Posterior cingulate gyrus (tissue), 11 donors: ENCODE results near the gene KCNIP3.
"Not testable (repeated sequence)": the region's sequence is repeated elsewhere in the genome, so short reads cannot be mapped to it uniquely, and the experiment has no call there.

Source experiments
- DNase-seq, 10 donors: peaks; one replicate each; pipeline versions ENCODE4 v3.0.0 to v3.0.0-alpha.2; 2020 to 2021; ENCODE audit warnings: mixed read lengths in 3 of 10
- intact Hi-C: fragments of 100-400 bp; cut with DNase I; formaldehyde crosslinking; loops from one replicate; pipeline ENCODE4 v1.15.1; 2023

The KCNIP3 gene

DNA sequence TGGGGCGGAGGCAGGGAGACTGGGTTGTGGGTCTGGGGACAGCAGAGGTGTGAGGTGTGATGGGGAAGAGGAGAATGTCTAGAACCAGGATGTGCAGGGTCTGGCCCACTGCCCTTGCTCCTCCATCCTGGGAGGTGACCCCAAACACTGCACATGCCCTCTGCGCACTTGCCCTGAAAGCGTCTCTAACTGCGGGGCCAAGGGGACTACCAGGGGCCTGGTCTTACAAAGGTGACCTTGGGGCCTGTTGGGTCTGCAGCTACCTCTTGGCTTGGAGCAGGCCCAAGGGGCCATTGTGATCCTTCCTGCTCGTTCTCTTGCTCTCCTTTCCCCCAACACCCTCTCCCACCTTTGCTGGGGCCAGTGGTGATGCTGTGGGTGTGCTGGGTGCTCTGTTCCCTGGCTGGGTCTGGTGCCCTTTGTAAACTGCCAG, 57.3 kb downstream of the KCNIP3 start:
- peak in 2 of 10 donors; percentile 49 to 67 for DNase-seq
- intact Hi-C loops: no loop called here

DNA sequence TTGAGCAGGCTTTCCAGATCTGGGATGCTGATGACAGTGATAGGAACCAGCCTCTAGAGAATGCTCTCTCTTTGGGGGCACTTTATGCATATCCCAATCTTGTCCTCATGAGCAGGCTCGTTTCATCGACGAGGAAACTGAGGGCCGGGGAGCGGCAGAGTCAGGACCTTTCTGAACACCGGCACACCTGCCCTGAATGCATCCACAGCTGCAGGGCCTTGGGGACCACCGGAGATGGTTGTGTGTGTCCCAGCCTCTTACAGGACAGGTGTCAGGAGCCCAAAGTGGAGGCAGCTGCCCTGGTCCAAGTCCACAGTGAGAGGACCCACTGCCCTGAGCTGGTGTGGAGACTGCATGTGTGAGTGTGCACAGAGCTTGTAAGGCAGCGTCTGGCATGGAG, 57.8 kb downstream of the KCNIP3 start:
- DNase-seq: peak in 2 of 10 donors; percentile 30 to 77
- intact Hi-C loops: no loop called here

DNA sequence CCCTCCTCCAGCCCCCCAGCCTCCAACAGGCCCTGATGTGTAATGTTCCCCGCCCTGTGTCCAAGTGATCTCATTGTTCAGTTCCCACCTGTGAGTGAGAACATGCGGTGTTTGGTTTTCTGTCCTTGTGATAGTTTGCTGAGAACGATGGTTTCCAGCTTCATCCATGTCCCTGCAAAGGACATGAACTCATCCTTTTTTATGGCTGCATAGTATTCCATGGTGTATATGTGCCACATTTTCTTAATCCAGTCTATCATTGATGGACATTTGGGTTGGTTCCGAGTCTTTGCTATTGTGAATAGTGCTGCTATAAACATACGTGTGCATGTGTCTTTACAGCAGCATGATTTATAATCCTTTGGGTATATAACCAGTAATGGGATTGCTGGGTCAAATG, 58.3 kb downstream of the KCNIP3 start:
- intact Hi-C loops: not testable (repeated sequence)
- DNase-seq: peak in 1 of 10 donors; percentile 58

DNA sequence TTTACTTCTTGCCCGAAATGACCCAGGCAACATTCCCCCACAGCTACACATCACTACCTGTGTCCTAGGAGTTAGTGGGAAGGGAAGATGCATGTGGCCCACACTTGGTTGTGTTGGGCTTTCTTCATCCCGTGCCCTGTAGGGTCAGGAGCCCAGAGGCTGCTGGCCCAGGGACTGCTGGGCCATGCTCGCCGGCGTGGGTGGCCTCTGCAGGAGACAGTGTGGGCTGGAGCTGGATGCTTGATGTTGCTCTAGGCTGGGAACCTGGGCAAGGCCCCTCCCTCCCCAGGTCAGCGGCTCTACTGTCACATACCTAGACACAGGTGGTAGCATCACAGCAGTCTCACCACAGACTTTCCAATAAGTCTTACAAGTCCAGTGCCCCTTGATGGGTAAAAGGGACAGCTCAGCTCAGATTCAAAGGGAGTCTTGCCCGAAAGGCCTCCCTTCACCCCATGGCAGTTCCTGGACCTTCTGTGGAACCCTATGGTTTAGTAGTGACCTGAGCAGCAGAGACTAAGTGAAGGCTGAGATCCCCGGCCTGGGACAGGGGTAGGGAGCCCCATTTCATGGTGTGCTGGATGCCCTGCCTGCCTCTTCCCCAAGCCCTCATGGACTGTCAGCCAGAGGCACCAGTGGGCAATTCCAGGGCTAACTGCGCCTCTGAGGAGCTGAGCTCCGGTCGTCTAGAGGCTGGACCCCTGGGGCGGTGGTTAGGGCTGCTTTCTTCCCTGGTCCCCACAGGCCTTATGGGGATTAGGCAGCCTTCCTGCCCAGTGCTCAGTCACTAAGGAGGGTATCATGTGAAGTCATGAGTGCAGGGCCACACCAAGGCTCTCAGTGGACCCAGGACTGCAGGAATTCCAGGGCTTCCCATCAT, 59.9 kb downstream of the KCNIP3 start:
- DNase-seq: peak in 2 of 10 donors; percentile 49 to 64
- intact Hi-C loops: no loop called here

DNA sequence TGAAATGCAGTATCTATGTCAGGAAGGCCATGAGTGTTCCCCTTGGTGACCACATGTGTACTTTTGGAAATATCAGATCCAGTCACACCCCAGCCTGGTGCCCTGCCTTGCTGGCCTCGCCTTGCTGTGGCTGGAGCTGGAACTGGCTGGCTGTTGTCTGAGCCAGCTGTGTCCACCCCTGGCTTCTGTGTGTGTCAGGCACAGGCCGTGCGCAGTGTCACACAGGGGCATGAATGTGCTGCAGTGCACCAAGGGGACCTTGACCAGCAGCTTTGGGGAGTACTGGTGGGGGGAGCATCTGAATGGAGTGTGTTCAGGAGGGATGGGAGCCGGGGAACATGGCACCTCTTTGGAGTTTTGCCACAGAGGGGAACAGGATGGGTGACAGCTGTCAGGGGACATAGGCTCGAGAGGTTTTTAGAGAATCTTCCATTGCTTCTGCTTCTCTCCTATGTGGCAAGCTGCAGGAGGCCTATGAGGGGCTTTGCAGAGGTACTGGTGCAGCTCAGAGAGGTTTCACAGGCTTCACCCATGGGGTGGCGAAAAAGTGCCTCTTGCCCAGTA, 60.7 kb downstream of the KCNIP3 start:
- peak in 2 of 10 donors; percentile 54 to 66 for DNase-seq
- intact Hi-C loops: no loop called here

DNA sequence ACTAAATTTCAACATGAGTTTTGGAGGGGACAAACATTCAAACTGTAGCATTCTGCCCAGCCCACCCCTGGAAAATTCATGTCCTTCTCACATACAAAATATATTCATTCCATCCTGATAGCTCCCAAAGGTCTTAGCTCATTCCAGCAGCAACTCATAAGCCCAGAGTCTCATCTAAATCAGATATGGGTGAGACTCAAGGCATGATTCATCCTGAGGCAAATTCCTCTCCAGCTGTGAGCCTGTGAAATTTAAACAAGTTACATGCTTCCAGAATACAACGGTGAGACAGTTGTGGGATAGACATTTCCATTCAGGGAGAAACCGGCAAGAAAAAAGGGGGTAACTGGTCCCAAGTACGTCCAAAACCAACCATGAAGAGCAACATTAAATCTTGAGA, 61.9 kb downstream of the KCNIP3 start:
- no peak for DNase-seq
- intact Hi-C loops: no loop called here

DNA sequence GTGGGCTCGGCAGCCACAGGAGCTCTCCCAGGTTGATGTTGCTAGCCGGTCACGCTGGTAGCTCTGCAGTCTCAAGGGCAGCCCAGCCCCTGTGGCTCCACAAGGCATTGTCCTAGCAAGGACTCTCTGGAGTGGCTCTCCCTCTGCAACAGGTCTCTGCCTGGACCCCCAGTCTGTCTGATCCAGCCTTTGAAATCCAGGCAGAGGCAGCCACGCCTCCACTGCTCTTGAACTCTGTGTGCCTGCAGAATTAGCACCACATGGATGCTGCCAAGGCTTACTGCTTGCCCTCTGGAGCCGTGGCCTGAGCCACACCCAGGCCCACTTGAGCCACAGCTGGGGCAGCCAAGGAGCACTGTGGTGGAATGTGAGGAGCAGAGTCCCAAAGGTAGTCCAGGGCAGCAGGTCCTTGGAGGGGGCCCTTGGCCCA, 62.4 kb downstream of the KCNIP3 start:
- intact Hi-C loops: no loop called here
- peak in 2 of 10 donors; percentile 43 to 70 for DNase-seq

DNA sequence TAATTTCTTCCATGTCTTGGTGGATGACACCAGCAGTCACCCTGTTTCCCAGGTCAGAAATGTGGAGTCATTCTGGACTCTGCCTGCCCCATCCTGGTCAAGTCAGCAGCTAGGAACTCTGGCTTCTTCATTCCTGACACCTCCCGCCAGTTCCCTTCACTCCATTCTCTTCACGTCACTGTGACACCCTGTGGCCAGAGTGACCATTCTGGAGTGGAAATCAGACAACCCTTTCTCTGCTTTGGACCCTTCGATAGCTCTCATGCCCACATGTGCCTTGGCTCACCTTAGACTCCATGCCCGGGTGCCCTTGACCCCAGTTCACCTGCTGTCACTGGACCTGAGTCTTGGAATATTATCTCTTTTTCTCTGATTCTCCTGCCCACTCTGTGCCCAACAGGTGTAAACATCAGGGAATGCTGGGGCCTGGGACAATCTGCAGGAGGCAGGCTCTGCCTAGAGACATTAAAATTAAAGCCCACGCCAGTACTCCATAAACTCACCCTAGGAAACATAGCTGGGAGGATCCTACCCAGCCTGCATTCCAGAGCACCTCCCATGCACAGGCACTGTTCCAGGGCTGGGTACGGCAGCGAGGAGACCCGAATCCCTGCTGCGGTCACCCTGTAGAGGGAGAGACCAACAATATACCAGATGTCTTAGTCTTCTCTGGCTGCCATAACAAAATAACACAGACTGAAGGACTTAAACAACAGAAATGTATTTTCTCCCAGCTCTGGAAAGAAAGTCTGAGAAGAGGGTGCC, 64.3 kb downstream of the KCNIP3 start:
- intact Hi-C loops: no loop called here
- peak in 3 of 10 donors; percentile 1 to 52 (median 26) for DNase-seq

DNA sequence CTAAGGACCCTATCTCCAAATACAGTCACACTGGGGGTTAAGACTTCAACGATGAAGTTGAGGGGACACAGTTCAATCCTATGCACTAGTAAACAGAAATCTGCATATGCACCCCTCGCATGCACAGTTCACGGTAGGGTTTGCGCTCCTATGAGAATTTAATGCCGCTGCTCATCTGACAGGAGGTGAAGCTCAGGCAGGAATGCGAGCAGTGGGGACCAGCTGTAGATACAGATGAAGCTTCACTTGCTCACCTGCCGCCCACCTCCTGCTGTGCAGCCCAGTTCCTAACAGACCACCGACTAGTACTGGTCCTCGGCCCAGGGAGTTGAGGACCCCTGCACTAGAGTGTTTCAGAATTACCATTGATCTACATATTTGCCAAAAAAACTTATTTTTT, 65.3 kb downstream of the KCNIP3 start:
- DNase-seq: peak in 3 of 10 donors; percentile 15 to 51 (median 35)
- intact Hi-C loops: no loop called here

DNA sequence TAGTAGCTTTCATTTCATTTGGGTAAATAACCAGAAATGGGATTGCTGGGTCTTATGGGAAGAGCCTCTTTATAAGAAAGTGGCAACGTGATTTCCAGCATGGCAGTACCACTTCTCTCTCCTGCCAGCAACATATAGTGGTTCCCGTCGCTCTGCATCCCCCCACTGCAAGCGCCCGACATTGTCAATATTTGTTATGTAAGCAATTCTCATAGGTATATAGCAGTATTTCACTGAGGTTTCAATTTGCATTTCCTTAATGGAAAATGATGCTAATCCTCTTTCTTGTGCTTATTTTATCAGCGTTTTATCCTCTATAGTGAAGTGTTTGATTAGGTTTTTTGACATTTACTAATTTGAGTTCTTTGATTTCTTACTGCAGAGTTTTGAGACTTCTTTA, 69.4 kb downstream of the KCNIP3 start:
- intact Hi-C loops: no loop called here
- peak in 1 of 10 donors; percentile 2 for DNase-seq

DNA sequence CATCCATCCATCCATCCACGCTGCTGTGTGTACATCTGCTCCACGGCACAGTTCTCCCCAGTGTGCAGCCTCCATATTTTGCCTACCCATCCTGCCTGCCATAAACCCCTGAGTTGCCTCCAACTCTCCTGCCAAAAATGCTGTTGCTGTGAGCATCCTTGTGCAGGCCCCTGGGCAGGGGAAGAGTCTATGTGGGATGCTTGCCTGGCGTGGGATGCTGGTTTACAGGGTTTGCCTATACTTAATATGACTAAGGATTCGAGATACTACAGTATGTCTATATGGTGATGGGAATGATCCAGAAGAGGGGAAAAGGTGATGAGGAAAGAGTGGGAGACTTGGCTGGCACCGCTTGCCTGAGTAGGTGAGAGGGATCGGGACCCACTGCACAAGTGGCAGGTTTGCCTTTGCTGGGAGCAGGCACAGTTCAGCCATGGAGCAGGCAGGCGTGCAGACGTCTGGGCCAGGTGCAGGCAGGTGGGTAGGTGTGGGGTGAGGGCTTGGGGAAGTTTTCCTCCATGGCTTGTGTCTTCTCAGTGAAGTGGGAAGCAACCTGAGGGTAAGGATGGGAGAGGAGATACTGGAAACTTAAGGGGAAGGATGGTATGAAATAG, 75.2 kb downstream of the KCNIP3 start:
- DNase-seq: peak in 2 of 10 donors; percentile 65 to 69
- intact Hi-C loops: no loop called here

DNA sequence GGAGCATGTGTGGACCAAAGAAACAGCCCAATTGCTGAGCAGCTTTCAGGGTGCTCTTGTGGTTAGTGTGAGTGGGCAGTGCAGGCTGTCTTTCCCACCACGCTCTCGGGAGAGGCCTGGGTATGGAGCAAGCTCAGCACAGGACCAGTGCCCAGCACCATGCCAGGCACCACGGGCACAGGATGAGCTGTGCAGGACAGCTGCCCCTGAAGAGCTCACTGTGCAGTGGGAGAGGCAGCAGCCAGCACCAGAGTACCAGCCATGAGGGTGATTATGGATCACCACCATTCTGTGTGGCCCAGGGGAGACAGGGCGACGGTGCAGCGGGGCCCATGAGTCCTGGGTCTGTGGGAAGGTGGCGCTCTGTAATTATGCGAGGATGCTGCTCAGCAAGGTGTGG, 75.7 kb downstream of the KCNIP3 start:
- DNase-seq: peak in 2 of 10 donors; percentile 55 to 75
- intact Hi-C loops: no loop called here

DNA sequence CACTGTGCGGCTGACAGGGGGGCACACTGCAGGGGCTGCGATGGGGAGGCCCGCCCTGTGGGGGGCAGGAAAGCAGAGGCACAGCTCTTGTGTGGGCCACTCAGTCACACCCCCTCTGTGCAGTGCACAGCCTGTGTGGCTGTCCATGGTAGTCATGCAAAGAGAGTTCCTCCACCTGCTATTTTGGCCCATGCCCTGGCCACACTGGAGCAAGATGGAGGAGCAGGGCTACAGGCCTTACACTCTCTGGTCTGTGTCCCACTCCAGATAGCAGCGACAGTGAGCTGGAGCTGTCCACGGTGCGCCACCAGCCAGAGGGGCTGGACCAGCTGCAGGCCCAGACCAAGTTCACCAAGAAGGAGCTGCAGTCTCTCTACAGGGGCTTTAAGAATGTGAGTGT, 76.9 kb downstream of the KCNIP3 start:
- DNase-seq: peak in 2 of 10 donors; percentile 55 to 75
- intact Hi-C loops: no loop called here

DNA sequence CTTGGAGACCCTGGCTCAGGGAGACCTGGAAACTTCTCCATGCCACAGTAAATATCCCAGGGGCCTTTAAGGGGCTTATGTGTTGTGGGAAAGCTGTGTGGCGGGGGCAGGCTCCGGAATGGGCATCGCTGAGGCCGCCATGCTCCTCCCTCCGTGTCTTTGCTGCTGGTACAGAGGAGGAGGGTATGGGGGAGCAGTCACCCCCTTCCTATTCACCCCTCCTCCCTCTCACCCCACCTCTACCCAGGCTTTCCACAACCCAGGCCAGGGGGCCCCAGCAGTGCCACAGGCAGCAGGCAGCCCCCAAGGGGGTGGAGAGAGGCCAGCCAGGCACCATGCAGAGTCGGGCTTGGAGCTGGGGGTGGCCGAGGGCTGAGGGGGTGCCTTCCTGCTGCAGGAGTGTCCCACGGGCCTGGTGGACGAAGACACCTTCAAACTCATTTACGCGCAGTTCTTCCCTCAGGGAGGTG, 77.3 kb downstream of the KCNIP3 start:
- peak in 2 of 10 donors; percentile 41 to 83 for DNase-seq
- intact Hi-C loops: no loop called here

DNA sequence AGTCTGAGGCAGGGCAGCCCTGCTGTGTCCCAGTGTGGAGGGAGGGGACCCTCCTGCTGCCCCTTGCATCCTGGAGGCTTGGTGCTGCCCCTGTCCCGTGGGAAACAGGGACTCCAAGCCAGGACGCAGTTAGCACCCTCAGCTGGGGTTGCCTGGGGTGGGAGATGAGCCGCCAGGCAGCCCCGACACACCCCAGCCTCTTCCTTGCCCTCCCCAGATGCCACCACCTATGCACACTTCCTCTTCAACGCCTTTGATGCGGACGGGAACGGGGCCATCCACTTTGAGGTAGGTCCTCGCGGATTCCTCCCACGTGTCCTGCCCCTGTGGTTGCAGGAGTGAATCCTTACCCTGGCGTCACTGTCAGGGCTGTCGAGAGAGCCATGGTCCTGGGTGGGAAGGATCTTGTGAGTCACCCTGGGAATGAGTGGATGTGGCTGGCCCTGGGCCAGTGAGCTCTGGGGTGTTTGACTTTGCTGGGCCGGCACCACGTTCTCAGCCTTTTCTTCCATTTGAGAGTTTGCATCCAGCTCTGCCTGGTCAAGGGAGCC, 77.8 kb downstream of the KCNIP3 start:
- peak in 3 of 10 donors; percentile 41 to 86 (median 84) for DNase-seq
- intact Hi-C loops: no loop called here

DNA sequence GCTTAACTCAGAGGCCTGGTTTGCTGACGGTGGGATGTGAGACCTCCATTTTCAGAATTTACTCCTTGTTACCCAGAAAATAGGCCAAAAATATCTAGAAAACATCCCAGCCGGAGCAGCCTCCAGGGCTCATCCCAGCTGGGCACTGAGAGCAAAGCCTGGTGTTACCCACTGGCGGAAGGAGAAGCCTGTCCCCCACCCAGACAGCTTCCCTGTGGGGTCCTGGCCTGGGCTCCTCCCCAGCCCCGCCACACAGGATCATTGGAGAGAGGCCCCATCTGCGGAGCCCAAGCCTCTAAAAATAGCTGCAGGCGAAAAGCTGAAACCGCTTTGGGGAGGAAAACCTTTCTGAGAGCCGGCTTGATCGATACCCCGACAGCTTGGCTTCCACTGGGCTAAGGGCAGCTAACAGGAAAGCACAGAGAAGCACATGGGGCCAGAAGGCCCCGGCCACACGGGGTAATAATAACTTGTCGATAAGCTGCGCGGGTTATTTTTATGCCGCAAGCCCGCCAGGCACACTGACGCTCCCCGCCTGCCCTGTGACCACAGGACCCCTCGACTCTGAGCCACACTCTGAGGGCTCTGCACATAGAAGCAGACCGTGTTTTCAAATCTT, 78.5 kb downstream of the KCNIP3 start:
- intact Hi-C loops: no loop called here
- peak in 2 of 10 donors; percentile 41 to 54 for DNase-seq

DNA sequence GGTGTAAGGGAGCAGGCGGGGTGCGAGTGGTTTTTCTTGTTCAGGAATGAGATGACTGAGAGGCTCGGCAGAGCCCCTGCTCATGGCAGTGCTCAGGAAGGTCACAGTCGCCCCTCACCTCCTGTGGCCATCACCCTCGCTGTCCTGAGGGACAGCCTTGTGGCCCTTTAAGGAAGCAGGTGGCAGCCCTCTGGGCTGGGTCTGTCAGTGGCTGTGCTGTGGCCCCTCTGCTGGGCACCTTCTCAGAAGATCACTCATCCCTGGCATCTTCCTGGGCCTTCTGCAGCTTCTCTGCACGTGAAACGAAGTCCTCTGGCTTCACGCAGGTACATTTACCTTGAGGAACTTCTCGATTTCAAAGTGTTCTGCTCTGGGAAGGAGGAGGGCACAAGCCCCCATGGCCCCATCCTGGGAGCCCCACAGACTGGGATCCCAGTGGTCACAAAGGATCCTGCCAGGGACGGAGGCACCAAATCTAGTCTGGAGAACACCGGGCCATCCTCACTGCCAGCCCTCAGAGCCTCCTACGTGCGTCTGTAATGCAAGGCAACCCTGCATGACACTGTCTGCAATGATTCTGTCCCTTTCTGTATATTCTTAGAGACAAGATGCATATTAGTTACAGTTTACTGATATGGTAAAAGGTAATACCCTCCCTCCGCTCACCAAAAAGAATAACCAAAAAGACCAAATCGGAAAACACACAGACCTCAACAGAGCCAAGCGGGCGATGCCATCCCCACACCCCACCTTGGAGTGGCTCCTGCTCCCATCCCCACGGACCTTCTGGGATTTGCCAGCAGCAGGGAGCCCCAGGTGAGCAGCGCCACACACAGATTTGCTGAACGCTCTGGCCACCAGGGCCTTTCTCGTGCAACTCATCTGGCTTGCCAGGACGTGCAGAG, 79.4 kb downstream of the KCNIP3 start:
- DNase-seq: peak in 2 of 10 donors; percentile 72 to 81
- intact Hi-C loops: no loop called here
